NCI-H748 treated with DMSO at 0.1 percent for 48 hours (cell line): ENCODE results near the gene C5orf58.

ENCODE experiments used
- DNase-seq: peaks from one replicate; lab custom pipeline; 2025; lab: John Stamatoyannopoulos, UW

The C5orf58 gene

DNA sequence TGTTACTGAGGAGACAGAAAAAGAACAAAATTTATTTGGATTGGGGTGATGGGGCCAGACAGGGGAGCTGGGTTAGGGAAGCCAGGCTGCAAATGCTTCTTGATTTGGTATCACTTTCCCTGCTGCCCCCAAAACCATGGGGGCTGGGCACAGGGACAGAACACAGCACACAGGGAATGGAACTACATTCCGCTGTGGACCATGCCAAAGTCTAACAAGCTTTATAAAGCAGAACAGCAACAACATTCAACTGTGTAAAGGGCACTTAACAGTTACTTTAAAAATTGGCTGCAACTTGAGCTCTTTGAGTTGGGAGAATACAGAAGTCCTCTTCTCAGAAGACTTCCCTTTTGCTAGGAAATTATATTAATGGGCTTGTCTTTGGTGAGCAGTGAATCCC lies 23.8 kb downstream of the C5orf58 start:
- DNase-seq, result no peak

- no peak for DNase-seq
These were observed 24.6 kb downstream of the C5orf58 start for GRCh38 chr5:170257370-170257769.

DNA sequence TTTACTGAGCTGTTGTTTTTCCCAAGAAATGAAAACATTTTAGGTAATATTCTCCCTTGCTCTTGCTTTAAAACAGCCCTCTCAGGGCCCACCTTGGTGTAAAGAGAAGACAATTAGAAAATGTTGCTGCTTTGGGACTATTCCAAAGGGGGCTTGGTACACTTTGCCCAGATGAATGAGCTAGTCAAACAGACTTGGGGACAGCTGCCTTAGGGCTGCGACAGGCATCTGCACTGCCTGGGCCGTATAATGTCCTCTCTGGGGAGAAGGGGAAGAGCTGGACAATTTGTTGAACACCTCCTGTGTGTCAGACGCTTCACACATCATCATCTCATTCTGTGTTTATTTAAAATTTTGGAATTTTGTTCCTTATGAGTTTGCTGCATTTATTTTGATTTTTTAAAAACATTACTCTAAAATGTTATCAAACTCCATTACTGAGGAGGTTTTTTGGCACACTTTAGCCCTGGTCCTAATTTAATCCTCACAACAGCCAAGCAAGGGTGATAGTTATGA lies 28.8 kb downstream of the C5orf58 start:
- DNase-seq, result no peak

GRCh38 chr5:170262061-170263045 lies 29.6 kb downstream of the C5orf58 start:
- no peak for DNase-seq

DNA sequence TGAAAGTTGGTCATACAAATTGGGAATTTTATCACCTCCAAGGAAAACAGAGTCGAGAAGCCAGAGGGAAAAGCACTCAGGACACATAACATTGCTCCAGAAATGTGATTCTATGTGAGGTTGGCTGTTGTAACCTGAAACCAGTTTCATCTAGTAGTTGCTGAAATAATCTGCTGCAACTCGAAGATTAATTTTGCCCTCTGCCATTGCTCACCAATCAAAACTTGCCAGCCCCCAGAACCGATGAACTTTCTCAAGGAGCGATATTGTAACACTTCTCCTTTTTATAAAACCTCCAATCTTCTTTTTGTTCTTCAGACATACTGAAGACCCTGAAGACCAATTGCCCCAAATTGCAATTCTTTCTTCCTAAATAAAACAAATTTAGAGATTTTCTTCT lies 31.1 kb downstream of the C5orf58 start:
- DNase-seq, result no peak

- no peak for DNase-seq
These were observed 32.7 kb downstream of the C5orf58 start for GRCh38 chr5:170265522-170265921.

DNA sequence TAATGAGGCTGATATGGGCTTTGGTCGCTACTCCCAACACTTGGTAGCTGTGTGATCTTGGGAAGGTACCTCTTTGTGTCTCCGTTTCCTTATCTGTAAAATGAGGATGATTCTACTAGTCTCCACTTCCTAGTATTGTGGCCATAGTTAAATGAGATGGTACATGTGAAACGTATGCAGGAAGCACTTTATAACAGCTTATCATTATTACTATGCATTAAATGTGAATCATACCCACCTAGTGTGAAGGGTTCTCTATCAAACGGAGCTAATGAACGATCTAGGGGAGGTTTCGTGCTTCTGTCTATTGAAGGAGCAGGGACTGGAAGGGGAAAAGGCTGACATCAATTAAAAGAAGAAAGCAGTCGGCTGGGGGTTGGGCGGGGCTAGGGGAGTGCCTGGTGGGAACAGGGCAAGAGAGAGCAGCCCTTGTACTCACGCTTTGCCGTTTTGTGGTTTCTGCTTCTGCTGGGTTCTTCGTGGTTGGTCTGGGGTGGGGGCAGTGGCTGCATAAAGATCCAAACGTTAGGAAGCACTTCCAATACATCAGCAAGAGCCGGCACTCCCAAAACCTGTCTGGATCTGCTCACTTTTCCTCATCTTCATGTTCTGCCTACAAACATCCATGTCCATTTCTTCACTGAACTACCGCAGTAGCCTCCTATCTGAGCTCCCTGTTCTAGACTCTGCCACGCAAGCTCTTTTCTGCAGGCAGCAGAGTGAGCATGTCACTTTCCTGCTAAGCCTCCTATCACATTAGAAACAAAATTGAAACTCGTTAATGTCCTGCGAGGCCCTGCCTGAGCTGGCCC lies 34.0 kb downstream of the C5orf58 start:
- no peak for DNase-seq

- DNase-seq, result peak; percentile 51
These were observed 34.8 kb downstream of the C5orf58 start for GRCh38 chr5:170267431-170268152.

- DNase-seq, result no peak
These were observed 35.4 kb downstream of the C5orf58 start for GRCh38 chr5:170268153-170268689.

- no peak for DNase-seq
These were observed 36.1 kb downstream of the C5orf58 start for GRCh38 chr5:170268884-170269283.

- DNase-seq, result no peak
These were observed 36.8 kb downstream of the C5orf58 start for GRCh38 chr5:170269579-170269978.

DNA sequence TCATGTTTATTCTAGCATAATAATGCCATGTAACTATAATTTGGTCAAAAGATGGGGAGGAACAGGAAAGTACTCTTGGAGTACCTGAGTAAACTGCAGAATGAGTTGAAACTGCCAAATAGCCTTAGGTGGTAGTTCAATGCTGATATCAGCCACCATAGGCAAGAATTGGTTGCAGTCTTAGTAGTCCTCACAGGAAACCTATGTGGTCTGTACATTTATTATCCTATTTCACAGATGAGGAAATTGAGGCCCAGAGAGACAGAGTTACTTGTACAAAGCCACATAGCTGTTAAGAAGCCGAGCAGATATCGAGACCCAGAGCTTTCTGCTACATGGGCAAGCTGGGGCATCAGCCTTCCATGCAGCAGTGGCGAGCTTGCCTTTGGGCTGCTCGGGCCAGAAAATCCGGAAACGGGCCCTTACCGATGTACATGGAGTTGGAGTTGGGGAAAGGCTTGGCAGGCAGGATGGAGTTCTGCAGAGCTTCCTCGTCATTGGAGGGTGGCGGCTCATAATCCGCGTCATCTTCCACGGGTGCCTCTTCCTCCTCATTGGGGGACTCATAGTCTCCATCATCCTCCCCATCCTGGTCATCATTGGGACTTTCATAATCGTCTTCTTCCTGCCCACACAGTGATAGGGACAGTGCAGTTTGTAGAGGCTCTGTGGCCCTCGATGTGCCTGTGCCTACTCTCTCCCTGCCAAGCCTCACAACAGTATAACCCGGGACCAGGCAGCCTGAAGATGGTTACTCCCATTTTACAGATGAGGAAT lies 37.7 kb downstream of the C5orf58 start:
- no peak for DNase-seq

DNA sequence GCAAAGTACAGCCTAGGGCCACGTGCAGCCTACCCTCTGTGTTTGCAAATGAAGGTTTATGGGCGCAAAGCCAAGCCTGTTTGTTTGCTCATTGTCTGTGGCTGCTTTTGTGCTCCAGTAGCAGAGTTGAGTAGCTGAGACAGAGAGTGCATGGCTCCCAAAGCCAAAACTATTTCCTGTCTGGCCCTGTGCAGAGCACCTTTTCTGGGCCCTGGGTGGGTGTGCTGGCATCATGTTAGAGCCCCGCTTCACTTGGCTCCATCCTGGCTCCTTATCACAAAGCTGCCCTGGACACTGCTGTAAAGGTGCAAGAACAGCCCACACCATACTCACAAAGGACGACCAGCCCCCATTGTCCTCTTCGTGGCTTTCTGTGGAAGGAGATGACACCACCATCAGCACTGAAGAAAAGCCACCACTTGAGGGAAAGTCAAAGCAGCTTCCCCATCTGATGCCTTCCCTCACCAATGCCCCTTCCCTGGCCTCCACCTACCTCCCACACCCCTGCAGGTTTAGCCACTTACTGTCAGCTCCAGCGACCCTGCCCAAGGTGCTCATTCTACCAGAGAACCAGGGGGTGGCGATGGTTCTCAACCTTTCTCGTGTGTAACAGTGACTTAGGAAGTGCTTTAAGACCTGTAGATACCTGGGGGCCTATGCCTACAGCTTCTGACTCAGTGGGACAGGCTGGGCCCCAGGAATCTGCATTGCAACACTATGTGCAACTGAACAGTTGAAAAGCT lies 41.4 kb downstream of the C5orf58 start:
- peak; percentile 93 for DNase-seq

- DNase-seq, result no peak
These were observed 42.7 kb downstream of the C5orf58 start for GRCh38 chr5:170275376-170275994.

DNA sequence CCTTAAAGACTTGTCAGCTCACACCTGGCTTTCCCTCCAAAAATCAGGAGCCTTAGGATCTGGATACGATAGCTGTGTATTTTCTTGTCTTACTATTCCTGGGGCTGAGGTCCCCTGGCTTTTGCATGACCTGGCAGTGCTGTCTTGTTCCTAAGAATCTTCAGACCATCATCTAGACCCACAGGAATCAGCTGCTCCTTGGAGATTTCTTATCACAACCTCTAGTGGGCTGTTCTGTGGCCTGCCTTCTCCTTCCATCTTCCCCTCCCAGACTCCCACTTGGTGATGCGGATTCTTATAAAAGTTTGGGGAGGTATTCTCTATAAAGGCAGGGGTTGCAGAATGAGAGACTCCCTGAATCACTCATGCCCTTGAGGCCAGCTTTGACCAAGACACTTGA lies 43.4 kb downstream of the C5orf58 start:
- DNase-seq, result no peak

DNA sequence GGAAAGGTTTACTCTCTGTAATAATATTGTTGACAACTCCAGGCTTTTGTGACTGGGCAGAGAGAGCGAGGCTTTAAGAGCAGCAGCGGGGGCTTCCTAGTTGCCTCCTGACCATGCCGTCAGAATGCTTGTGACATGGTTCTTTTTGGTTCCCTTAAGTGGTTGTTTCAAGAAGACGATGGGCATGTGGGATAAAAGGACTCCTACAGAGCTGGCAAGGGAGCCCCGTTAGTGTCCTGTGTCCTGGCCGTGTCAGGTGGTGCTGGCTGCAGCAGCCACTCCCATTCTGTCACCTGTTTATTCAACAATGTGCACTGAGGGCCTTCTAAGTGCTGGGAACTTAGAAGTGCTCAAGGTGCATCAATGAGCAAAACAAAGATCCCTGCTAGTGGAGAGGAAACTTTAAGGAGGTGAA lies 45.1 kb downstream of the C5orf58 start:
- DNase-seq, result no peak

DNA sequence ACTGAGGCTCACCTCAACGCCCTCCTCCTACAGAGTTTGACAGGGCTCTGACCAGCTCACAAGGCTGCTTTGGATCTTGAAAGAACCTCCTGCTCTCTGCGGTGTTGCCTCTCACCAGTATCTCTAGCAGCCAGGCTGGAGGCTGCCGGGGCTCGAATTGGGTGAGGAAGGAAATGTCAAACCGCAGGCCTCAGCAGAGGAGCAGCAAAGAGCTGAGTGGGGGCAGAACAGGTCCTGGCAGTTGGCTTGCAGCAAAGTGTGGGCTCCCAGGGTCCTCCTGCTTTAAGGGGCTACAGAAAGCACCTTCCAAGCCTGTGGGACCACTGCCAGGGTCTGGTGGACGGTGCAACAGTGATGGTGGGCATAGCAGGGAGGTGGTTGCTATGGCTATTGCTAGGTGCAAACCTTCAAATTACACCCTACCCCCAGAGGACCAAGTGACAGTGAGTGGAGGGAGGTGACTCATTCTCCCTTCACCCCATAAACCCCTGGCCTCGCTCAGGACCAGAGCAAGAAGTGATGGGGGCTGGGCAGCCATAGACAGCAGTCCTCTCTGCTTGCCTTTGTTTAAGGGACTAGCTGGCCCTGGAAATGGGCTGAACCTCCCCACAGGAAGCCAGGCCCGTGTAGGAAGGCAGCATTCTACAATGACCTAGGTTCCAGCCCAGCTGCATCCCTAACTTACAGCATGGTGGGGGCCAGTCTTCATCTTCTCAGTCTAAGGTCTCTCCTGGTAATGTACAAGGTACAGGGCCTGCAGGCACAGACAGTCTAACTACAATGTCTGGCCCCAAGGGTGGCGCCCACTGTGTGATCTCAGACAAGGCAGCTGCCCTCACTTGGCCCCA lies 46.0 kb downstream of the C5orf58 start:
- no peak for DNase-seq

- no peak for DNase-seq
These were observed 46.7 kb downstream of the C5orf58 start for GRCh38 chr5:170279459-170279817.

GRCh38 chr5:170280011-170280493 lies 47.3 kb downstream of the C5orf58 start:
- DNase-seq, result no peak
